GM21360 (cell line): ENCODE results near the gene SH3BP4.
"Not testable (repeated sequence)": the region's sequence is repeated elsewhere in the genome, so short reads cannot be mapped to it uniquely, and the experiment has no call there.

Source experiments
- ATAC-seq: cut with Tn5 transposase; IDR thresholded peaks from one replicate; pipeline ENCODE4 v1.9.1; 2021; ENCODE audit warnings: mild to moderate bottlenecking, moderate library complexity; ENCODE audit not compliant: unreplicated experiment

The SH3BP4 gene

GRCh38 chr2:235011929-235012631 lies 60.3 kb downstream of the SH3BP4 start:
- ATAC-seq = no peak

DNA sequence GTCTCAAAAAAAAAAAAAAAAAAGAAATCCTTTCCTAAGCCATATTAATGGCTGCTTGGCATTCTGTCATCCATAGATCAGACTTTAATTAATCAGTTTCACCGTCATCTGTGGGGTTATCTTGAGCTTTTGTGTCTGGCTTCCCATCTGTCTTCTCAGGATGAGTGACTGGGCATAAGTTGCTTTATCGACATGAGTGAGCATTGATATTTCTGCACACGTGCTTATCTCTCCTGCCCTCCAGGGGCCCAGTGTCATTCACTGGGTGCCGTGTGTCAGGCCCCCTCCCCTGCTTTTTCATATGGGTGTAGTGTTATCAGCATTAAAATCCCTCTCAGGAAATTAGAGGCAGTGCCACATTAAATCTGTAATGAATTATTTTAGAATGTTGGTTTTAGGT lies 65.6 kb downstream of the SH3BP4 start:
- no peak for ATAC-seq

DNA sequence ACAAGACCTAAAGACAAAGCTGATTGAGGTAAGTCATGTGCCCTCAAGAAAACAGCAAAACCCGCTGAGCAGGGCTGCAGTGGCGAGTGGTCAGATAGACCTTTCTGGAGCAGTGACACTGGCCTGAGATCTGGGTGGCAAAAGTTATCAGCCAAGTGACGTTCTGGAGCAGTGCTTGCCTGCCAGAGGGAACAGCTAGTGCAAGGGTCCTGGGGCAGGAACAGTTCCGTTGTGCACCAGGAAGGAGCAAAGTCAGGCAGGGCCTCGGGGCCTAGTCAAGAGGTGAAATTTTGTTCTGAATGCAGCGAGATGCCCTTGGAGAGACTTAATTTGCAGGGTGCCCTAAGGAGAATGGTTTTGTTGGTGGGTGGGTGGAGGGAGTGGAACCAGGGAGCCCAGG lies 67.0 kb downstream of the SH3BP4 start:
- ATAC-seq = no peak

GRCh38 chr2:235020141-235020540 lies 68.3 kb downstream of the SH3BP4 start:
- ATAC-seq = not testable (repeated sequence)

DNA sequence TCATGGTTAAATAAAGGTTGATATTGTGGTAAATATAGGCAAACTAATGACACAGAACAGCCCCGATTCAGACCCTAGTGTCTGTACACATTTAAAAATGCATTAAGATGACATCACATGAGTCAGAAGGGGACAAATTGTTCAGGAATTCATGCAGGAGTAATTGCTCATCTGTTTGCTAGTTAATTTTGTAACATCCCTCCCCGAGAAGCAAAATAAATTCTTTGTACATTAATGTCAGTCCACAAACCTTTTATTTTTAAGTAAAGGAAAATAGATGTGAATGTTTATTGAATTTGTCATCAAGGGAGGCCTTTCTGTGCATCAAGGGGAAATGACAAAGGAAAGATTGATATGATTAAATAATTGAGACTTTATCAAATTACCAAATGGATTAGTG lies 69.9 kb downstream of the SH3BP4 start:
- no peak for ATAC-seq

DNA sequence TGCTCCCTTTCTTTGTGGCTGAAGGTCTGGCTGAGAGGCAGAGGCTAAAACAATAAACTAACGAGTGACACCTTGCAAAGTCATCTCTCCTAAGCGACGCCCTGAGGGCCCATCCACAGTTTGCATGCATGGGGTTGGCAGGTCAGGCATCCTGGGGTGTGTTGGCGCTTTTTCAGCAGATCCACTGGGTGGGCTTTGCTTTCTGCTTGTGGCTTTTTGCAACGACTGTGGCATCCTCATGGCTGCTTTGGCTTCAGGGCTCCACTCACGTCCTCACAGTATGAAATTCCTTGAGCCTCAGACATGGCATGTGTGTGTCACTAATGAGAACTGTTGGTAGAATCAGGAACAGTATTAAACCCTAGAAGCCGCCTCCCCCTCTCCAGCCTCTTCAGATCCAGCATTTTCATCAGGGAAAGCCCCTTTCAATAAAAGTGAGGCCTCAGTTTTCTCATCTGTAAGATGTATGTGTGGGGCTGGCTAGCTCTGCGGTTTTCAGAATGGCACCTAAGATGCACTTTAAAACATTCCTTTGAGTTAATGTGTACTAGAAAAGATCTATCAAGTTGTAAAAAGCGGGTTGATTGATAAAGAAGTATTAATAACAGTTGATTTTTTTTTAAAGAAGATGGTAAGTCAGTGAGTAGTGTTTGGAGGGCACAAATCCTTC lies 72.5 kb downstream of the SH3BP4 start:
- no peak for ATAC-seq

DNA sequence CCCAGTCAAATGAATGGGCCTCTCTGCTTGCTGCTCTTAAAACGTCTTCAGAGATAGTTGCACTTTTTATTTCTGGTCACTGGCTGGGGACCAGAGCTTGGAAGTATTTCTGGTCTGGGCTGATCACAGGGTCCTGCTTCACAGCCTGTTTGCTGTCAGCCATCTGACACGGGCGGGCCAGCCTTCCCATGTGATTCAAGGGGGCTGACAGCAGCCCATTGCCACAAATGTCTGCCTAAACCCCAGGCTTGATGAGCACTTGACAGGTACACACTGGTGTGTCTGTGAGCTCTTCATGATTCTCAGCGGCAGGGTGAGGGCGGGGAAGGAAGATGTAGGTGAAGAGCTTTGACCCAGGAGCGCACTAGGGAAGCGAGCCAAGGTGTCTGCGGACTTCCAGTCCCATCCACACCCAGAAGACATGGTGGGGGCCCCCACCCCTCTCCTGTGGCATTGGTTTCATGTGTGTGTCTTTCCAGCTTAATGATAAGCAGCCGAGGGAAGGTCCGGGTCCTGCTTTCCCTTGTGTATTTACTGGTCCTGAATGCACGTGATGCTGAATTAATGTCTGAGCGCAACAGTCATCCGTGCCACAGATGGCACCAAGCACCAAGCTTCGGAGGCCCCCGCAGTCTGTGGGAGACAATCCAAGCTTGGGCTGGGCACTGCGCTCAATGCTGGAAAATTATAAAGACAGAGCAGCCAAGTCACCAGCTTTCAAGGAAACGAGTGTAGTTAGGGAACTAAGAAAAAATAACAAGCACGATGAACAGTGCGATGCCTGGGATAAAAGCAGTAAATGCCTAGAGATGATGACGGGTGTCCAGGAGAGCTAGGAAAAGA lies 73.3 kb downstream of the SH3BP4 start:
- ATAC-seq = no peak

GRCh38 chr2:235025800-235026536 lies 74.2 kb downstream of the SH3BP4 start:
- ATAC-seq = no peak

GRCh38 chr2:235026649-235027557 lies 75.1 kb downstream of the SH3BP4 start:
- ATAC-seq = no peak

GRCh38 chr2:235027558-235028214 lies 75.9 kb downstream of the SH3BP4 start:
- ATAC-seq = no peak

DNA sequence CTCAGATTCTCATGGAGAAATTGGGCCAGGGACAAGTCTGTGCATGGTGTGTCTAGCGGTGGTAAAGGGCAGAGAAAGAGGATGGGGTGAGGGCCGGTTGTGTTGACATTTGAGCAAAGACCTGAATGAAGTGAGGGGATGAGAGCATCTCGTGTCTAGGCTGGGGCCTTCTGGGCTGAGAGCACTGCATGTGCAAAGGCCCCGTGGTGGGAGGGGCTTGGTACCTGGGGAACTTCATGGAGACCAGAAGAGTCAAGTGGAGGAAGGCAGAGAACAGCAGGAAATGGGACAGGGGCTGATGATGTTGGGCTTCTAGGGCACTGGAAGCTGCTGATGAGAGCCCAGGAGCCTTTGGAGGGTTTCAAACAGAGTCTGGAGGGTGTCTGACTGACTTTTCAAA lies 76.8 kb downstream of the SH3BP4 start:
- no peak for ATAC-seq

DNA sequence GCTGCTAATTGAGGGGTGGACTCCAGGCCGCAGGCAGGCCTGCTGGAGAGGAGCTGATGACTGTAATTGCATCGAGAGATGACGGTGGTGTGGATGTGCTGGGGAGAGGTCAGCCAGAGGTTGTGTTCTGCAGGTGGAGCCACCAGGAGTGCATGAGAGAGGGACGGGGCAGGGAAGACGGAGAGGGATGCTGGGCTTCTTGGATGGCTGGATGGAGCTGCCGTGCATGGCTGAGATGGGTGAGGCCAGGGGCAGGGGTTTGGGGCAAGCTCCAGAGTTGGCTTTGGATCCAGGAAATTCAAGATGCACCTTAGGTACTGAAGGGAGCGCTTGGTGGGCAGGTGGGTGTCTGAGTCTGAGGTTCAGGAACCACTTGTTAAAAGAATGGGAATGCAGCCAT lies 77.2 kb downstream of the SH3BP4 start:
- ATAC-seq = no peak

- no peak for ATAC-seq
Observed at GRCh38 chr2:235030126-235030525, 78.3 kb downstream of the SH3BP4 start.

DNA sequence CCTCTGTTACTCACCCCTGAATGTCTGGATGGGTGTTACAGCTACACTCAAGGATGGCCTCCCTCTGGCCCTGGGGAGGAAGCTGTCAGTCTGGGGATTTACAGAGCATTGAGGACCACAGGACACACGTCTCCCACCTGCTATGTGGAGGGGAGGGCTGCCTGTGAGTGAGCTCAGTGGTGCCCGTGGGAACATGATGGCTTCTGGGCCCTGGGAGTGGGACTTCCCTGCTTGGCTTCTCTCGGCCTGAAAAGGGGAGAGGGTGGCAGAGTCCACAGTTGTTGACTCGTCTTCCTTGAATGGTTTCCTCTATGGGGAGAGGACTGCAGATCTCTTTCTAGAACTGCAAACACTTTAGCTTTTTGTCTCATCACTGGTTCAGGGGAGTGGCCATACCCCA lies 79.1 kb downstream of the SH3BP4 start:
- ATAC-seq = no peak

DNA sequence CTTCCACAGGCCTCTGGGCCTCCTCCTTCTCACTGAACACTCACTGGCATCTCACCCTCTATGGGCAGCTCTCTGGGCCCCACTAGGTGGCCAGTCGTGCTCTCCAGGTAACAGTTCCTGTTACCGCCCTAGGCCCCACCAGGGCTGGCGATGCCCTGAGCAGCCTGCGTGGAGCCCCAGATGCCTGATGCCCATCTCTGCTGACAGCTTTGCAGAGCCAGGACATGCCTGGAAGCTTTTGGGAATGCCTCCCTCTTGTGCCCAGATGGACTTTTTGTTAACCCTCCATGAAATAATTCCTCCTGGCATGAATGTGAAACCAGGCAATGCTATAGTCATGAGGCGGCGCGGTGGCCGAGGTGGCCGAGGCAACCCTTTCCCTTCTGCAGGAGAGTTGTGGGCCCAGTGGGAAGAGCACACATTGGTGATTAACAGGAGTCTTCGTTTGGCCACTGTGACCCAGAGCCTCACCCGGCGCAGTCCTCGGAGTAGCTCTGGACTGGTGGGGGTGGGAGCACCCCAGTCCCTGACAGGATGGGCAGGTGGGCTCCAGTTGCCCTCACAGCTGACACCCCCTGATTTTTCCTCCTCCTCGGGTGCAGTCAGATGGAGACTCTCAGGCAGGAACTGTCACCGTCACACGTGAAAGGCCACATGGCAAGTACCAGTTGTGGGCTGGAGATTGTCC lies 80.0 kb downstream of the SH3BP4 start:
- ATAC-seq = no peak

- no peak for ATAC-seq
Observed at GRCh38 chr2:235032466-235032865, 80.6 kb downstream of the SH3BP4 start.

- no peak for ATAC-seq
Observed at GRCh38 chr2:235032949-235033348, 81.1 kb downstream of the SH3BP4 start.

DNA sequence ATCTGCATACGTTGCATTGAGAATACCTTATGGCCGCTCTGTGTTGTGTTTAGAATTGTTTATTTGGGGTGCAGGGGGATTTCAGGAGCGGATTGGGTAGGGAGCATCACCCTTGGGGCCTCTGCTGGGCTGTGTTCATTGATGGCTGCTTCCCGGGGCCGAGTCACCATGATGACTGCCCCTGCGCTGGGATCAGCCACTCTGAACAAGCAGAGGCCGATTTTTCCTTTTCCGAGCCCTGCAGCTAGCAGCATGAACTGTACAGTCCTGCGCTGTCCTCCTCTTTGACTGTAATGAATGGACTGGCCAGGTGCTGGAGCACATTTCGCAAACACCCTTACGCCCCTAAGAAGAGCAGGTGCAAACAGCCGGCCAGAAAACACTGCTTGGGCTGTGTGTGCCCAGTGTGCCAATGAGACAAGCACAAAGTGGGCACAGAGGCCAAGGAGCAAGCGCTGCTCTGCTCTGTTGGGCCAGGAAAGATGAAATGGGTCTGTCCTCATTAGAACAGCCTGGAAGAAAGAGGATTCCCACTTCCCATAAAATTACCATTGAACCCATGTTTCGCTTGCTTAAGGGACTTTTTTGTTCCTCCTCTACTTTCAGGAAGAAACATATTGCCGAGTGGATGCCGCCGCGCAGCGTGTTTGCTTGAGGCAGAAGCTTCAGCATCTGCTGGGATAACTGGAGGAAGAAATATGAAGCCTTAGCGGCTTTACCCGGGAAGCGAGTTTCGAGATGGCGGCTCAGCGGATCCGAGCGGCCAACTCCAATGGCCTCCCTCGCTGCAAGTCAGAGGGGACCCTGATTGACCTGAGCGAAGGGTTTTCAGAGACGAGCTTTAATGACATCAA lies 82.7 kb downstream of the SH3BP4 start:
- ATAC-seq = no peak
